Measurements from ENCODE around the gene YEATS4. TPM values are rescaled to one million over a fixed set of nuclear protein-coding genes. Genes with fewer than 3 reads are reported as not detected.

YEATS4 gene
- total RNA-seq, 1 experiment from 2014 or later: 20.9 TPM

- Histone ChIP-seq H3K4me1 (ENCODE audit: control insufficient read depth, insufficient read depth, low read length) (no peaks in the 10 kb centered on the region), H3K4me3 (ENCODE audit: low read depth in 2 of 2, low read length in 2 of 2) (no peak overlapping the region), H3K27me3 (ENCODE audit: control insufficient read depth, insufficient read depth, low read length) (no peaks in the 10 kb centered on the region), H3K36me3 (ENCODE audit: control insufficient read depth, insufficient read depth, low read length) (peaks cover 3% of the 10 kb centered on the region; the same call in 1 of the 2 replicates), H3K27ac (ENCODE audit: low read length) (no peak overlapping the region), H3K9me3 (ENCODE audit: control insufficient read depth, insufficient read depth, low read depth, low read length) (peaks cover 3% of the 10 kb centered on the region; the same call in 1 of the 2 replicates)
- ChIA-PET POLR2A (no interaction called here), CTCF (no interaction called here)
- ATAC-seq (no peak), DNase-seq (ENCODE audit: low read depth, low spot score) (no peak)
- in situ Hi-C loops (cut with HindIII; ENCODE audit: low pct_unique_long_range_greater_than_20kb, low sequenced_read_pairs): no loop called here
- TF ChIP-seq POLR2AphosphoS5 (IDR thresholded peaks at IDR 0.05; ENCODE audit: low read depth, low read length): no peak
- no peak for TF ChIP-seq REST (IDR thresholded peaks at IDR 0.05; ENCODE audit: insufficient read depth in 1 of 2, low read depth in 2 of 2, low read length in 1 of 2)
- no peak for TF ChIP-seq TCF7L2 (IDR thresholded peaks at IDR 0.05; ENCODE audit: low read depth, low read length)
- TF ChIP-seq CTCF (IDR thresholded peaks at IDR 0.05): no peak
- TF ChIP-seq SIN3A (IDR thresholded peaks at IDR 0.05; ENCODE audit: borderline replicate concordance, insufficient read depth, low read depth, low read length): no peak
- no TSS peak for BruUV-seq (replicated peaks)
- intact Hi-C loops (cut with micrococcal nuclease; ENCODE audit: unreplicated experiment): no loop called here
Observed at GRCh38 chr12:69392179-69392928, 32.8 kb downstream of the YEATS4 start.

GRCh38 chr12:69396041-69396440 lies 36.5 kb downstream of the YEATS4 start:
- no peaks in the 10 kb centered on the region for H3K4me1 ChIP-seq (ENCODE audit: control insufficient read depth, insufficient read depth, low read length)
- H3K27me3 ChIP-seq (ENCODE audit: control insufficient read depth, insufficient read depth, low read length): no peaks in the 10 kb centered on the region
- intact Hi-C loops (cut with micrococcal nuclease; ENCODE audit: unreplicated experiment) (no loop called here), in situ Hi-C loops (cut with HindIII; ENCODE audit: low pct_unique_long_range_greater_than_20kb, low sequenced_read_pairs) (no loop called here)
- no peak for ATAC-seq
- TF ChIP-seq TCF7L2 (IDR thresholded peaks at IDR 0.05; ENCODE audit: low read depth, low read length) (no peak), REST (IDR thresholded peaks at IDR 0.05; ENCODE audit: insufficient read depth in 1 of 2, low read depth in 2 of 2, low read length in 1 of 2) (no peak), POLR2AphosphoS5 (IDR thresholded peaks at IDR 0.05; ENCODE audit: low read depth, low read length) (no peak), SIN3A (IDR thresholded peaks at IDR 0.05; ENCODE audit: borderline replicate concordance, insufficient read depth, low read depth, low read length) (no peak)
- H3K36me3 ChIP-seq (ENCODE audit: control insufficient read depth, insufficient read depth, low read length): no peaks in the 10 kb centered on the region
- no peak overlapping the region for H3K27ac ChIP-seq (ENCODE audit: low read length)
- DNase-seq (ENCODE audit: low read depth, low spot score): no peak
- no peak overlapping the region for H3K4me3 ChIP-seq (ENCODE audit: low read depth in 2 of 2, low read length in 2 of 2)
- peaks cover 3% of the 10 kb centered on the region; the same call in 1 of the 2 replicates for H3K9me3 ChIP-seq (ENCODE audit: control insufficient read depth, insufficient read depth, low read depth, low read length)
- ChIA-PET POLR2A (interaction anchor here (0.6 kb wide), 1 partner anchor 48 kb away, joined by 3 read pairs; no protein-coding TSS in a partner anchor), CTCF (no interaction called here)
- BruUV-seq (replicated peaks): no TSS peak

Measured in Panc1 (cell line).